ENCODE data around the gene NSUN6. TPM values are rescaled to one million over a fixed set of nuclear protein-coding genes. Genes with fewer than 3 reads are reported as not detected.

The NSUN6 gene
- total RNA-seq, 4 donors from 2014 or later = 7.3 to 17.8 (median 7.9) TPM

GRCh38 chr10:18620856-18621255 is 30.5 kb downstream of the NSUN6 start:
- no peak for TF ChIP-seq CTCF (IDR thresholded peaks at IDR 0.05)
- ATAC-seq (ENCODE audit: low FRiP score) (no peak), DNase-seq (ENCODE audit: low spot score) (no peak)

GRCh38 chr10:18619016-18619415 is 32.4 kb downstream of the NSUN6 start:
- DNase-seq (ENCODE audit: low spot score) (no peak), ATAC-seq (ENCODE audit: low FRiP score) (no peak)
- no peak for TF ChIP-seq CTCF (IDR thresholded peaks at IDR 0.05)

- no peak for ATAC-seq (ENCODE audit: low FRiP score)
- no peak for TF ChIP-seq CTCF (IDR thresholded peaks at IDR 0.05)
- no peak for DNase-seq (ENCODE audit: low spot score)
Observed at GRCh38 chr10:18616337-18616736, 35.0 kb downstream of the NSUN6 start.

GRCh38 chr10:18615618-18616017 is 35.8 kb downstream of the NSUN6 start:
- no peak for DNase-seq (ENCODE audit: low spot score)
- no peak for TF ChIP-seq CTCF (IDR thresholded peaks at IDR 0.05)

GRCh38 chr10:18611168-18611567 is 40.2 kb downstream of the NSUN6 start:
- TF ChIP-seq CTCF (IDR thresholded peaks at IDR 0.05) = no peak
- DNase-seq (ENCODE audit: low spot score) (no peak), ATAC-seq (ENCODE audit: low FRiP score) (no peak)

More at GRCh38 chr10:18615618-18616017, 35.8 kb downstream of the NSUN6 start:
- no peak for ATAC-seq (ENCODE audit: low FRiP score)

- ATAC-seq (ENCODE audit: low FRiP score) = no peak
- TF ChIP-seq CTCF (IDR thresholded peaks at IDR 0.05) = no peak
- DNase-seq (ENCODE audit: low spot score) = no peak
Observed at GRCh38 chr10:18610517-18610916, 40.9 kb downstream of the NSUN6 start.

- no peak for ATAC-seq (ENCODE audit: low FRiP score)
- DNase-seq (ENCODE audit: low spot score) = no peak
- TF ChIP-seq CTCF (IDR thresholded peaks at IDR 0.05) = no peak
Observed at GRCh38 chr10:18608596-18608995, 42.8 kb downstream of the NSUN6 start.

Measured in omental fat pad (tissue), 4 donors.